Keratinocyte (primary cell): Measurements from ENCODE around the gene CNNM2.

Experiments used
- EZH2 ChIP-seq: IDR thresholded peaks from one replicate; pipeline ENCODE4 v1.6.1; 2012; ENCODE audit warnings: inconsistent platforms, mild to moderate bottlenecking, low read length, moderate library complexity
- TF ChIP-seq, protein P1 (sequence below), 3 experiments: IDR thresholded peaks in 1 of 3; conservative IDR thresholded peaks in 1 of 3; optimal IDR thresholded peaks in 1 of 3; 2 replicates in 2 of 3; 3 replicates in 1 of 3; pipeline versions ENCODE3 to v1.5.1; 2011; ENCODE audit warnings: low read length in 3 of 3, mild to moderate bottlenecking in 3 of 3, moderate library complexity in 2 of 3, control low read depth in 1 of 3, inconsistent platforms in 1 of 3; ENCODE audit not compliant: insufficient read depth in 2 of 3; ENCODE audit errors: extremely low read depth in 1 of 3

DNA sequence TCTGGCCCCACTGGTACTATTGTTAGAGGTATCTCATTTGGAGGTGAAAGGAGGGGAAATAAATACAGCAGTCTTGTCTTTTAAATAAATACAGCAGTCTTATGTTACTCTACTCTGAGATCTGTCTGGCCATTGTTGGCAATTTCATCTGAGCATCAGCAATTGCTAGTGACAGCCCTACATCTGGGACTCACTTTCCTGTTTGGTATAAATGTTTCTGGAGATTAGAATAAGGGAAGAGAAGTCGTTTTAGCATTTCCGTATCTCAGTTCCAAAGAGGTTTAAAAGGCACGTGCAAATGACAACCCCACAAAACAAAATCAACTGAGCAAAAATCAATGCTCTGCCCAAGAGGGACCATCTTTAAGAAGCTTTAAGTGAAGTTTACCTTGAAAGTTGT lies 18.1 kb upstream of the CNNM2 start:
- TF ChIP-seq, protein P1, sequence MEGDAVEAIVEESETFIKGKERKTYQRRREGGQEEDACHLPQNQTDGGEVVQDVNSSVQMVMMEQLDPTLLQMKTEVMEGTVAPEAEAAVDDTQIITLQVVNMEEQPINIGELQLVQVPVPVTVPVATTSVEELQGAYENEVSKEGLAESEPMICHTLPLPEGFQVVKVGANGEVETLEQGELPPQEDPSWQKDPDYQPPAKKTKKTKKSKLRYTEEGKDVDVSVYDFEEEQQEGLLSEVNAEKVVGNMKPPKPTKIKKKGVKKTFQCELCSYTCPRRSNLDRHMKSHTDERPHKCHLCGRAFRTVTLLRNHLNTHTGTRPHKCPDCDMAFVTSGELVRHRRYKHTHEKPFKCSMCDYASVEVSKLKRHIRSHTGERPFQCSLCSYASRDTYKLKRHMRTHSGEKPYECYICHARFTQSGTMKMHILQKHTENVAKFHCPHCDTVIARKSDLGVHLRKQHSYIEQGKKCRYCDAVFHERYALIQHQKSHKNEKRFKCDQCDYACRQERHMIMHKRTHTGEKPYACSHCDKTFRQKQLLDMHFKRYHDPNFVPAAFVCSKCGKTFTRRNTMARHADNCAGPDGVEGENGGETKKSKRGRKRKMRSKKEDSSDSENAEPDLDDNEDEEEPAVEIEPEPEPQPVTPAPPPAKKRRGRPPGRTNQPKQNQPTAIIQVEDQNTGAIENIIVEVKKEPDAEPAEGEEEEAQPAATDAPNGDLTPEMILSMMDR (optimal IDR thresholded peaks at IDR 0.05 in 1 of 3, IDR thresholded peaks at IDR 0.05 in 1 of 3, conservative IDR thresholded peaks at IDR 0.05 in 1 of 3; ENCODE audit: extremely low read depth in 1 of 3, insufficient read depth in 2 of 3, low read length in 3 of 3): no peak
- TF ChIP-seq EZH2: no peak
